ENCODE results near the gene SAP25. TPM values are rescaled to one million over a fixed set of nuclear protein-coding genes. Genes with fewer than 3 reads are reported as not detected.

SAP25 gene
- total and polyA plus RNA-seq, 11 donors: 0.30 to 2.3 (median 0.65) TPM; not detected in 4

DNA sequence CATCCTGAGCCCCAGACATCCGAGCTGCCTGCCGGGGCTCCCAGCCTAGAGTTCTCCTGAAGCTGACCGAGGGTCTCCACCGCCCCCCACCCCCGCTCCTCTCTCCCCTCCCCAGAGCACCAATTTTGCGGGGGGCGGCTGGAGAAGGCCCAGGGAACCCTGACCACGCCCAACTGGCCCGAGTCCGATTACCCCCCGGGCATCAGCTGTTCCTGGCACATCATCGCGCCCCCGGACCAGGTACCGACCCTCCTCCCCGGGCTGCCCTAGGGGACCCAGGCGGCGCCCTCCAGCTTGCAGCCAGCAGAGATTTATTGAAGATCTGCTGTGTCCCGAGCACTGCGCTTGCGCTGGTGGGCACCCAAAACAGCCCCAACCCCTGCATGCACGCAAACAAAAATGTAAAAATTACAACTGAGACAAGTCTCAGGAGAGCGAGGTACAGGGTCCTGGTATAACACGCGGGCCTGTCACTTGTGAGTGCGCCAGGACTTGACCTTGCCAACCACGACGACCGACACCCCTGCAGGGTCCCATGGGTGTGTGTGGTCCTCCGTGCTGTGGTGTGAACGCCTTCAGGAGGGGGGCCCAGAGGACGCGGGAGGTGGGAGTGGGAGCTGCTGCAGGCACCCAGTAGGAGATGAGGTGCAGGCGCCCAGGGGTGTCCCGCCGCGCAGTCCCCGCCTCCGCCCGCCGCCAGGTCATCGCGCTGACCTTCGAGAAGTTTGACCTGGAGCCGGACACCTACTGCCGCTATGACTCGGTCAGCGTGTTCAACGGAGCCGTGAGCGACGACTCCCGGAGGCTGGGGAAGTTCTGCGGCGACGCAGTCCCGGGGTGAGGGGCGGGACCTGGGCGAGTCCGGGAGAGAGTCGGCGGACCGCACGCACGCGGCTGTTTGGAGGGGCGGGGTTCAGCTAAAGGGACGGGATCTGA, 31.5 kb upstream of the SAP25 start:
- intact Hi-C loops (cut with DNase I): loop anchor here in 5 of 10 donors (1.0 to 5.0 kb wide), 4 partner anchors 68 to 87 kb away; partner anchors contain the start of genes GIGYF1 (in 2 of the 5) and GNB2 (in 1 of the 5)
- DNase-seq: peak; percentile 45 to 76 (median 68)
- 13 to 30% (median 21%) methylated on average over 44 to 68 of the region's 68 CpGs for WGBS, 4 donors
- Histone ChIP-seq H3K4me3 (peak overlapping the region; percentile 48 to 96 (median 76)), H3K27ac (peak overlapping the region in 11 of 12 donors; percentile 67 to 90 (median 80)), H3K9me3 (no peaks in the 10 kb centered on the region), H3K36me3 (no peaks in the 10 kb centered on the region), H3K27me3 (no peaks in the 10 kb centered on the region), H3K4me1 (peaks cover 0 to 34% (median 12%) of the 10 kb centered on the region in 12 donors)
- ATAC-seq: peak; percentile 18 to 37 (median 30)
- TF ChIP-seq CTCF (IDR thresholded peaks at IDR 0.05) (no peak), POLR2A (IDR thresholded peaks at IDR 0.05) (no peak)

DNA sequence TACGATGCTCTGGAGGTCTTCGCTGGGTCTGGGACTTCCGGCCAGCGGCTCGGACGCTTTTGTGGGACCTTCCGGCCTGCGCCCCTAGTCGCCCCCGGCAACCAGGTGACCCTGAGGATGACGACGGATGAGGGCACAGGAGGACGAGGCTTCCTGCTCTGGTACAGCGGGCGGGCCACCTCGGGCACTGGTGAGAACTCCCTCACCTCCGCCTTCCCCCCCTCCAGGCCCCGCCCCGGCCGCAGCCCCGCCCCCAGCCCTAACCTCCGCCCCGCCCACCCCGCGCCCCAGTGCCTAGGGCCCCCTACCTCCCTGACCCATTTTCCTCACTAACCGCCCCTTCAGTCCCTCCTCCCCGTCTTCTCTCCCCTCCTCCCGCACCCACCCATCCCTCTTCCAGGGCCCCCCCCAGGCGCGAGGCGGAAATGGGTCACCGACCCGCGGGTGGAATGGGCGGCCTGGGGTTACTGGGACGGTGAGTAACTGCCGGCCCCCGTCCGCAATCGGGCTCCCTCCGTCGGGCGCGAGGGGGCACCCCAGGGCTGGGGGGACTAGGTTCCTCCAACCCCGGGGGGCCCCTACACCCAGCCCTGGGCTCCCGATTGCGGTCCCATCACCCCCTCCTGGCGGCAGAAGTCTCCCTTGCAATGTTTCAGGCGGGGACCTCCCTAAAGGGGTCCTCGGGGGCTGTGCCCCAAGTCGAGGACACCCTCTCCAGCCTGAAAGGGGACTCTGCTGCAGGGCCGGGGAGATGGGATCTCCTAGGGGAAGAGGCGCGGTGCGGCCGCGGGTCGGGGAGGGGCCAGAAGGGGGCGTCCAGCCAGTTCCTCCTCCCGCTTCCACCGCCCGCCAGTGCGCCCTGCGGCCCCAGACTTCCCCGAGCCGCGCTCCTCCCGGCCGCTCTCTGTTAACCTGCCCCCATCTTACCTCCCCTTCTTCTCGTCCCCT, 30.6 kb upstream of the SAP25 start:
- 1 to 2% (median 1%) methylated on average over 40 to 70 of the region's 70 CpGs for WGBS, 4 donors
- ATAC-seq (peak; percentile 67 to 82 (median 74)), DNase-seq (peak; percentile 76 to 92 (median 83))
- intact Hi-C loops (cut with DNase I): loop anchor here in 2 of 10 donors (1.0 to 5.0 kb wide), 3 partner anchors 69 to 88 kb away; partner anchors contain the start of genes GIGYF1 (in 1 of the 2) and GNB2 (in 1 of the 2)
- H3K9me3 ChIP-seq: no peaks in the 10 kb centered on the region
- no peaks in the 10 kb centered on the region for H3K36me3 ChIP-seq
- H3K27me3 ChIP-seq: no peaks in the 10 kb centered on the region
- TF ChIP-seq POLR2A (IDR thresholded peaks at IDR 0.05) (peak in 1 of 2 donors; percentile 64), CTCF (IDR thresholded peaks at IDR 0.05) (peak; percentile 24 to 64 (median 52))
- H3K27ac ChIP-seq: peak overlapping the region; percentile 2 to 90 (median 79)
- H3K4me1 ChIP-seq: peaks cover 0 to 34% (median 12%) of the 10 kb centered on the region in 12 donors
- H3K4me3 ChIP-seq: peak overlapping the region; percentile 48 to 96 (median 76)

DNA sequence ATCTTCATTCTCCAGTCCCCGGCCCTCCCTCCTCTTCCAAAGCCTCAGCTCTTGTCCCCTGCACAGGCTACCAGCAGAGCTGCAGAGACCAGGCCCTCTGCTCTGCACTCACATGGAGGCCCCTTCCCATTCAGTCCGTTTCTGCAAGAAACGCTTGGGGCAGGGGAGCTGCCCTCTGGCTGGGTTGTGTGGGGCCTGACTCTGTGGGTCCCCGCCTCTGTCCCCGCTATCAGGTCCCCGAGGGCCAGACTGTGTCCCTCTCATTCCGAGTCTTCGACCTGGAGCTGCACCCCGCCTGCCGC, 30.0 kb upstream of the SAP25 start:
- Histone ChIP-seq H3K36me3 (no peaks in the 10 kb centered on the region), H3K27ac (peak overlapping the region; percentile 2 to 90 (median 79)), H3K4me3 (peak overlapping the region; percentile 48 to 96 (median 76)), H3K27me3 (no peaks in the 10 kb centered on the region), H3K9me3 (no peaks in the 10 kb centered on the region), H3K4me1 (peaks cover 0 to 34% (median 12%) of the 10 kb centered on the region in 12 donors)
- 20 to 31% (median 23%) methylated on average over 6 to 10 of the region's 10 CpGs for WGBS, 4 donors
- intact Hi-C loops (cut with DNase I): loop anchor here in 2 of 10 donors (1.0 to 5.0 kb wide), 3 partner anchors 70 to 89 kb away; partner anchors contain the start of genes GIGYF1 (in 1 of the 2) and GNB2 (in 1 of the 2)
- TF ChIP-seq CTCF (IDR thresholded peaks at IDR 0.05): no peak
- TF ChIP-seq POLR2A (IDR thresholded peaks at IDR 0.05): no peak
- ATAC-seq: no peak
- no peak for DNase-seq
